A549 treated with CpdA at 1 μM for 4 hours (cell line): ENCODE data around the gene DAZL. TPM values are rescaled to one million over a fixed set of nuclear protein-coding genes. Genes with fewer than 3 reads are reported as not detected.

Experiments used
- total RNA-seq: library from RNA; stranded (reverse); fragments of 200-300 nt; extraction: Qiagen RNA extraction; gene quantifications from 5 replicates; pipeline ENCODE4 v1.2.3, GENCODE V29; 2022; ENCODE audit warnings: low read depth

DAZL gene
- total RNA-seq, result not detected in 5 replicates

GRCh38 chr3:16604887-16605602 is at the start of gene DAZL:
DAZL (minus strand) TSS chr3:16605423; CDS start chr3:16605205, 218 bp downstream.

Other genes starting within 250 kb of the DAZL start
- 3.2 to 4.0 TPM (median 3.7 TPM) in 5 replicates for gene RFTN1, start 91.7 kb downstream of the DAZL start, total RNA-seq